AML-193 (cell line): Measurements from ENCODE around the gene ETV6.

ENCODE experiments used
- DNase-seq, 2 experiments: peaks; one replicate each; lab custom pipeline; 2025; lab: John Stamatoyannopoulos, UW

Gene ETV6

GRCh38 chr12:11801643-11802042 is 152.2 kb downstream of the ETV6 start:
- no peak for DNase-seq

GRCh38 chr12:11804130-11804529 is 154.7 kb downstream of the ETV6 start:
- DNase-seq: no peak

GRCh38 chr12:11805043-11805442 is 155.6 kb downstream of the ETV6 start:
- no peak for DNase-seq

GRCh38 chr12:11805680-11806079 is 156.2 kb downstream of the ETV6 start:
- DNase-seq: no peak

- DNase-seq: no peak
These were observed 158.0 kb downstream of the ETV6 start for GRCh38 chr12:11807458-11807857.

GRCh38 chr12:11808931-11809330 is 159.5 kb downstream of the ETV6 start:
- DNase-seq: no peak

GRCh38 chr12:11810206-11810545 is 160.7 kb downstream of the ETV6 start:
- peak; percentile 56 to 66 for DNase-seq

- no peak for DNase-seq
These were observed 161.5 kb downstream of the ETV6 start for GRCh38 chr12:11811008-11811407.

- DNase-seq: no peak
These were observed 162.7 kb downstream of the ETV6 start for GRCh38 chr12:11812241-11812585.

GRCh38 chr12:11812586-11813437 is 163.3 kb downstream of the ETV6 start:
- peak in 1 of 2 experiments; percentile 20 for DNase-seq

- DNase-seq: no peak
These were observed 164.0 kb downstream of the ETV6 start for GRCh38 chr12:11813438-11813813.

- no peak for DNase-seq
These were observed 164.9 kb downstream of the ETV6 start for GRCh38 chr12:11814374-11814773.

GRCh38 chr12:11815397-11815796 is 165.9 kb downstream of the ETV6 start:
- no peak for DNase-seq

- DNase-seq: no peak
These were observed 170.2 kb downstream of the ETV6 start for GRCh38 chr12:11819643-11820042.

GRCh38 chr12:11820476-11820875 is 171.0 kb downstream of the ETV6 start:
- no peak for DNase-seq

GRCh38 chr12:11821386-11822080 is 172.1 kb downstream of the ETV6 start:
- DNase-seq: no peak

- no peak for DNase-seq
These were observed 172.8 kb downstream of the ETV6 start for GRCh38 chr12:11822081-11822834.

GRCh38 chr12:11823043-11823442 is 173.6 kb downstream of the ETV6 start:
- DNase-seq: no peak

- DNase-seq: no peak
These were observed 174.1 kb downstream of the ETV6 start for GRCh38 chr12:11823593-11823992.

- DNase-seq: no peak
These were observed 174.6 kb downstream of the ETV6 start for GRCh38 chr12:11824069-11824468.

GRCh38 chr12:11824736-11825135 is 175.3 kb downstream of the ETV6 start:
- DNase-seq: no peak

GRCh38 chr12:11825278-11825677 is 175.8 kb downstream of the ETV6 start:
- DNase-seq: no peak

- DNase-seq: no peak
These were observed 177.1 kb downstream of the ETV6 start for GRCh38 chr12:11826574-11826973.
